ENCODE data around the gene DTX3L. TPM values are rescaled to one million over a fixed set of nuclear protein-coding genes. Genes with fewer than 3 reads are reported as not detected.
A peak's percentile ranks its signal among the peaks of the same experiment; 100 is the strongest.
"Not testable (repeated sequence)": the region's sequence is repeated elsewhere in the genome, so short reads cannot be mapped to it uniquely, and the experiment has no call there.

Gene DTX3L
- total and polyA plus RNA-seq, 2 experiments from 2014 or later = 10.6 to 27.2 TPM

DNA sequence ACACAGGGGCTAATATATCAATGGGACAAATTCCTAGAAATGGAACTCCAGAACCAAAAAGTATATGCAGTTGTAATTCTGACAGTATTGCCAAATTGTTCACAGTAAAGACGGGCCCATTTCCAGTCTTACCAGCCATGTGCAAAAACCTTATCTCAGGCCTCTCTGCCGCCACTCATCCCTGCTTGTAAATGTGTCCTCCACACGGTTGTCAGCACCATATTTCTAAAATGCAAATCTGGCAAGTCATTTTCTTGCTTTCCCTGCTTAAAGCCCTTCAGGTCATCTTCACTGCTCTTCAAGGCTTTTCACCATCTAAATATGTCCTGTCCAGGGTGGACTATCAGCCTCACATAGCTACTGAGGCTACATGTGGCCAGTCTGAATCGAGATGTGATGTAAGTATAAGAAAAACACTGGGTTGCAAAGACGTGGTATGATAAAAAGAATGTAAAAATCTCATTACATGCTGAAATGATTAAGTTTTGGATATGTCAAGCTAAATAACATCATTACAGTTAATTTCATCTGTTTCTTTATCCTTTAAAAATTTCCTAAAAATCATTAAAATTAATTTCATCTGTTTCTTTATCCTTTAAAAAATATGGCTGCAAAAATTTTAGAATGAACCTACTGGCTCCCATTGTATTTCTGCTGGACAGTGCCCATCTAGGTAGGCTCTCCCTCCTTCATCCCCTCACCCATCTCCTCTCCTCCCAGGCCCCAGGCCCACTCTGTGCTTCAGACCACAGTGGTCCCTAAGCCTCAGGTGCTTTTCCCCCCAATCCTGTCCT lies 1.0 kb upstream of the DTX3L start:
- Histone ChIP-seq H3K27me3 (no peaks in the 10 kb centered on the region), H3K9me2 (replicated peaks; ENCODE audit: insufficient read depth) (no peaks in the 10 kb centered on the region), H2AFZ (peak overlapping the region; percentile 80), H3K79me2 (peaks cover 27% of the 10 kb centered on the region), H4K20me1 (ENCODE audit: insufficient read depth, poor library complexity, severe bottlenecking) (no peaks in the 10 kb centered on the region), H3K4me2 (peak overlapping the region; percentile 73), H3K9me3 (ENCODE audit: low read depth) (no peaks in the 10 kb centered on the region), H3K36me3 (replicated peaks; ENCODE audit: insufficient read depth, low read depth) (no peaks in the 10 kb centered on the region), H3K27ac (peak overlapping the region; percentile 98), H3K4me3 (peak overlapping the region; percentile 74), H3K4me1 (ENCODE audit: insufficient read depth) (peaks cover 18% of the 10 kb centered on the region)
- no peak for TF ChIP-seq EZH2 (IDR thresholded peaks at IDR 0.05; ENCODE audit: borderline replicate concordance)
- TF ChIP-seq CTCF (IDR thresholded peaks at IDR 0.05; ENCODE audit: poor library complexity) = no peak
- TF ChIP-seq EZH2phosphoT487 (IDR thresholded peaks at IDR 0.05; ENCODE audit: low read depth, severe bottlenecking, unreplicated experiment) = no peak
- WGBS (ENCODE audit: low lambda C conversion rate, missing lambda C conversion rate) = 72% methylated on average over 5 of the region's 5 CpGs
- no peak for DNase-seq (ENCODE audit: low spot score)

DNA sequence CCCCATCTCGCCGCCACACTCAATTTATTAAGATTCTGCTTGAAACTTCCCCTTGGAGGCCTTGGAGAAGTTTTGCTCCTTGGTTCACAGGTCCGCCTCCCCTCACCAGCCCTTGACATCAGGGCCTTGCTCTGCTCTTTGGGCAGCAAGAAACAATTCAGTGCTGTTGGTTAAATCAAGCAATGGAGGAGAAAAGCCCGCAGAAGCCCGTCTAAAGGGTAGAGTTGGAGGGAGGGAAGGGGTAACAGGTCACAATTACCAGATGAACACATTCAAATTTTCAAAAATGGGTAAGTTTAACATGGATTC lies 467 bp upstream of the DTX3L start:
- TF ChIP-seq CTCF (IDR thresholded peaks at IDR 0.05; ENCODE audit: poor library complexity) = no peak
- TF ChIP-seq EZH2 (IDR thresholded peaks at IDR 0.05; ENCODE audit: borderline replicate concordance) = no peak
- no peak for TF ChIP-seq EZH2phosphoT487 (IDR thresholded peaks at IDR 0.05; ENCODE audit: low read depth, severe bottlenecking, unreplicated experiment)
- Histone ChIP-seq H3K9me2 (replicated peaks; ENCODE audit: insufficient read depth) (no peaks in the 10 kb centered on the region), H2AFZ (peak overlapping the region; percentile 80), H3K4me2 (peak overlapping the region; percentile 73), H3K4me1 (ENCODE audit: insufficient read depth) (peaks cover 18% of the 10 kb centered on the region), H3K4me3 (peak overlapping the region; percentile 74), H3K36me3 (replicated peaks; ENCODE audit: insufficient read depth, low read depth) (no peaks in the 10 kb centered on the region), H3K27me3 (no peaks in the 10 kb centered on the region), H3K27ac (peak overlapping the region; percentile 98), H3K79me2 (peaks cover 27% of the 10 kb centered on the region), H4K20me1 (ENCODE audit: insufficient read depth, poor library complexity, severe bottlenecking) (no peaks in the 10 kb centered on the region), H3K9me3 (ENCODE audit: low read depth) (no peaks in the 10 kb centered on the region)
- no peak for DNase-seq (ENCODE audit: low spot score)
- 65% methylated on average over 5 of the region's 5 CpGs for whole genome bisulfite sequencing (ENCODE audit: low lambda C conversion rate, missing lambda C conversion rate)

GRCh38 chr3:122568131-122568530 lies 4.0 kb downstream of the DTX3L start:
- WGBS (ENCODE audit: low lambda C conversion rate, missing lambda C conversion rate) = 96% methylated on average over 7 of the region's 7 CpGs

GRCh38 chr3:122568755-122569154 lies 4.6 kb downstream of the DTX3L start:
- H3K4me2 ChIP-seq = no peak overlapping the region
- H3K9me2 ChIP-seq (replicated peaks; ENCODE audit: insufficient read depth) = no peaks in the 10 kb centered on the region
- no peaks in the 10 kb centered on the region for H4K20me1 ChIP-seq (ENCODE audit: insufficient read depth, poor library complexity, severe bottlenecking)
- H3K79me2 ChIP-seq = peaks cover 14% of the 10 kb centered on the region
- TF ChIP-seq EZH2 (IDR thresholded peaks at IDR 0.05; ENCODE audit: borderline replicate concordance) = no peak
- TF ChIP-seq EZH2phosphoT487 (IDR thresholded peaks at IDR 0.05; ENCODE audit: low read depth, severe bottlenecking, unreplicated experiment) = no peak
- TF ChIP-seq CTCF (IDR thresholded peaks at IDR 0.05; ENCODE audit: poor library complexity) = no peak
- H3K27ac ChIP-seq = peak overlapping the region; percentile 33
- H3K36me3 ChIP-seq (replicated peaks; ENCODE audit: insufficient read depth, low read depth) = peaks cover 7% of the 10 kb centered on the region
- no peak overlapping the region for H2AFZ ChIP-seq
- H3K9me3 ChIP-seq (ENCODE audit: low read depth) = no peaks in the 10 kb centered on the region
- H3K27me3 ChIP-seq = no peaks in the 10 kb centered on the region
- H3K4me1 ChIP-seq (ENCODE audit: insufficient read depth) = peaks cover 6% of the 10 kb centered on the region
- DNase-seq (ENCODE audit: low spot score) = no peak
- 64% methylated on average over 3 of the region's 3 CpGs for WGBS (ENCODE audit: low lambda C conversion rate, missing lambda C conversion rate)
- H3K4me3 ChIP-seq = no peak overlapping the region

More at GRCh38 chr3:122568131-122568530, 4.0 kb downstream of the DTX3L start:
- not testable (repeated sequence) for H3K9me3 ChIP-seq (ENCODE audit: low read depth); H2AFZ ChIP-seq; DNase-seq (ENCODE audit: low spot score); H4K20me1 ChIP-seq (ENCODE audit: insufficient read depth, poor library complexity, severe bottlenecking); H3K9me2 ChIP-seq (replicated peaks; ENCODE audit: insufficient read depth); H3K4me3 ChIP-seq; H3K4me2 ChIP-seq; H3K27me3 ChIP-seq; H3K36me3 ChIP-seq (replicated peaks; ENCODE audit: insufficient read depth, low read depth)
- Histone ChIP-seq H3K4me1 (ENCODE audit: insufficient read depth) (peaks cover 12% of the 10 kb centered on the region), H3K27ac (peak overlapping the region; percentile 33), H3K79me2 (peaks cover 17% of the 10 kb centered on the region)

Data from hepatocyte (in vitro differentiated cells).